CD4-positive, alpha-beta T cell treated with Interferon gamma for 1 hour (primary cell): ENCODE measurements around the gene CUEDC1.

Experiments
- DNase-seq: peaks from one replicate; pipeline ENCODE4 v3.0.0-alpha.2; 2020

CUEDC1 gene

GRCh38 chr17:57874058-57874419 is 81.2 kb downstream of the CUEDC1 start:
- no peak for DNase-seq

GRCh38 chr17:57873261-57874057 is 81.8 kb downstream of the CUEDC1 start:
- no peak for DNase-seq

GRCh38 chr17:57872536-57872935 is 82.7 kb downstream of the CUEDC1 start:
- no peak for DNase-seq

- no peak for DNase-seq
These were observed 83.3 kb downstream of the CUEDC1 start for GRCh38 chr17:57871863-57872262.

GRCh38 chr17:57871155-57871554 is 84.1 kb downstream of the CUEDC1 start:
- DNase-seq, result no peak

GRCh38 chr17:57870283-57870635 is 85.0 kb downstream of the CUEDC1 start:
- no peak for DNase-seq

- DNase-seq, result no peak
These were observed 85.5 kb downstream of the CUEDC1 start for GRCh38 chr17:57869617-57870282.

- no peak for DNase-seq
These were observed 86.1 kb downstream of the CUEDC1 start for GRCh38 chr17:57868910-57869616.

- DNase-seq, result peak; percentile 66
These were observed 87.0 kb downstream of the CUEDC1 start for GRCh38 chr17:57868007-57868909.

- DNase-seq, result no peak
These were observed 88.1 kb downstream of the CUEDC1 start for GRCh38 chr17:57867126-57867525.

GRCh38 chr17:57866723-57867122 is 88.5 kb downstream of the CUEDC1 start:
- DNase-seq, result no peak

- no peak for DNase-seq
These were observed 88.9 kb downstream of the CUEDC1 start for GRCh38 chr17:57866319-57866718.

GRCh38 chr17:57864273-57864672 is 90.9 kb downstream of the CUEDC1 start:
- DNase-seq, result no peak

GRCh38 chr17:57862694-57863667 is 92.2 kb downstream of the CUEDC1 start:
- DNase-seq, result no peak

- no peak for DNase-seq
These were observed 93.2 kb downstream of the CUEDC1 start for GRCh38 chr17:57861790-57862693.

- DNase-seq, result peak; percentile 59
These were observed 94.0 kb downstream of the CUEDC1 start for GRCh38 chr17:57861000-57861789.

- no peak for DNase-seq
These were observed 94.7 kb downstream of the CUEDC1 start for GRCh38 chr17:57860414-57860999.

GRCh38 chr17:57859601-57860413 is 95.4 kb downstream of the CUEDC1 start:
- no peak for DNase-seq
